HepG2 (cell line): ENCODE data around the gene TMEM121. TPM values are rescaled to one million over a fixed set of nuclear protein-coding genes. Genes with fewer than 3 reads are reported as not detected.

ENCODE experiments used
- BORCS8-MEF2B ChIP-seq: sonication (generic); formaldehyde crosslinking; IDR thresholded peaks from 2 replicates; pipeline ENCODE4 v1.8.0; 2022; ENCODE audit warnings: mild to moderate bottlenecking, missing genetic modification reagents
- CERS6 ChIP-seq: sonication (generic); formaldehyde crosslinking; IDR thresholded peaks from 2 replicates; pipeline ENCODE4 v1.5.0; 2020; ENCODE audit warnings: missing genetic modification reagents
- FOXA3 ChIP-seq: IDR thresholded peaks from 2 replicates; pipeline ENCODE4 v1.6.1; 2016; ENCODE audit warnings: missing genetic modification reagents, missing compliant biosample characterization
- HDAC2 ChIP-seq: sonication (generic); formaldehyde crosslinking; IDR thresholded peaks from 2 replicates; pipeline ENCODE4 v1.4.0; 2020; ENCODE audit warnings: missing genetic modification reagents
- HOXA3 ChIP-seq: sonication (generic); formaldehyde crosslinking; IDR thresholded peaks from 2 replicates; pipeline ENCODE4 v1.5.0; 2020; ENCODE audit warnings: missing genetic modification reagents
- KLF15 ChIP-seq: sonication (generic); formaldehyde crosslinking; IDR thresholded peaks from 2 replicates; pipeline ENCODE4 v1.8.1; 2023; ENCODE audit warnings: borderline replicate concordance, mild to moderate bottlenecking, inconsistent platforms, missing genetic modification reagents, mixed read lengths
- KLF6 ChIP-seq: IDR thresholded peaks from 2 replicates; pipeline ENCODE4 v1.8.0; 2016; ENCODE audit warnings: missing biosample characterization, missing genetic modification reagents
- PLRG1 ChIP-seq: fragments of 450-650 bp; conservative IDR thresholded peaks from 2 replicates; pipeline ENCODE4 v1.6.1; 2016
- POLR2AphosphoS2 ChIP-seq: IDR thresholded peaks from 2 replicates; pipeline ENCODE4 v1.6.1; 2011; ENCODE audit warnings: low read depth, low read length, improper control_type of control experiment
- SAP130 ChIP-seq: IDR thresholded peaks from 2 replicates; pipeline ENCODE4 v1.6.1; 2016; ENCODE audit warnings: low read depth
- SRSF4 ChIP-seq: fragments of 200-400 bp; formaldehyde crosslinking; IDR thresholded peaks from one replicate; pipeline ENCODE4 v1.6.1; 2018; ENCODE audit warnings: mild to moderate bottlenecking, low read depth, low read length, moderate library complexity; ENCODE audit not compliant: poor library complexity, severe bottlenecking
- THYN1 ChIP-seq: sonication (generic); formaldehyde crosslinking; IDR thresholded peaks from 2 replicates; pipeline ENCODE4 v1.8.1; 2023; ENCODE audit warnings: low read depth, mild to moderate bottlenecking, moderate library complexity, missing genetic modification reagents, borderline replicate concordance
- ZC3H13 ChIP-seq: sonication (generic); formaldehyde crosslinking; IDR thresholded peaks from 2 replicates; pipeline ENCODE4 v1.8.1; 2023; ENCODE audit warnings: mild to moderate bottlenecking, missing genetic modification reagents, moderate library complexity
- ZIK1 ChIP-seq: sonication (generic); formaldehyde crosslinking; IDR thresholded peaks from 2 replicates; pipeline ENCODE4 v1.5.0; 2020; ENCODE audit warnings: mild to moderate bottlenecking, low read depth, missing genetic modification reagents, borderline replicate concordance
- ZNF17 ChIP-seq: sonication (generic); formaldehyde crosslinking; IDR thresholded peaks from 2 replicates; pipeline ENCODE4 v1.5.0; 2020; ENCODE audit warnings: mild to moderate bottlenecking, missing genetic modification reagents
- ZNF441 ChIP-seq: sonication (generic); formaldehyde crosslinking; IDR thresholded peaks from 2 replicates; pipeline ENCODE4 v1.7.0; 2021; ENCODE audit warnings: missing genetic modification reagents, borderline replicate concordance
- polyA plus RNA-seq, 8 experiments: library from polyadenylated mRNA; depleted of rRNA in 3 of 8; stranded (reverse) in 7 of 8; unstranded in 1 of 8; fragments of >200 nt; fragmentation: Illumina TruSeq in 4 of 8; extraction: Trizol in 4 of 8; gene quantifications; 2 replicates each; pipeline versions ENCODE4 v1.2.1 to v1.2.3, GENCODE V29; 2011 to 2016; ENCODE audit warnings: low read depth in 4 of 8, missing spikeins in 1 of 8, mixed read lengths in 1 of 8; ENCODE audit not compliant: insufficient read depth in 1 of 8
- total RNA-seq, 5 experiments: library from RNA; depleted of rRNA; stranded (reverse); fragments of >200 nt; fragmentation: Illumina TruSeq; extraction: Trizol; gene quantifications; 2 replicates each; pipeline ENCODE4 v1.2.3, GENCODE V29; 2016; ENCODE audit warnings: low read depth in 1 of 5
- TF ChIP-seq, protein P1 (sequence below): sonication (generic); formaldehyde crosslinking; IDR thresholded peaks from 2 replicates; pipeline ENCODE4 v1.8.0; 2022; ENCODE audit warnings: low read depth, missing genetic modification reagents
- TF ChIP-seq, protein P2 (sequence below): sonication (generic); formaldehyde crosslinking; IDR thresholded peaks from 2 replicates; pipeline ENCODE4 v1.4.0; 2020; ENCODE audit warnings: missing genetic modification reagents
- TF ChIP-seq, protein P3 (sequence below): sonication (generic); formaldehyde crosslinking; IDR thresholded peaks from 2 replicates; pipeline ENCODE4 v1.4.0; 2020; ENCODE audit warnings: missing genetic modification reagents, low read depth, mild to moderate bottlenecking, borderline replicate concordance
- TF ChIP-seq, protein P4 (sequence below): sonication (generic); formaldehyde crosslinking; IDR thresholded peaks from 2 replicates; pipeline ENCODE4 v1.4.0; 2020; ENCODE audit warnings: missing genetic modification reagents, borderline replicate concordance

TMEM121 gene
- total and polyA plus RNA-seq, 2 of the 13 experiments (the other 11 are each of a cell fraction or from before 2014, with no cell fraction given) = 6.6 to 19.0 TPM

GRCh38 chr14:105496831-105497591 lies 29.4 kb upstream of the TMEM121 start (continued):
- no peak for TF ChIP-seq ZC3H13
- no peak for TF ChIP-seq ZNF441 (CRISPR knock-in tag)
- TF ChIP-seq THYN1 (CRISPR knock-in tag) = no peak
- no peak for TF ChIP-seq KLF6 (CRISPR knock-in tag)
- TF ChIP-seq BORCS8-MEF2B (CRISPR knock-in tag) = no peak
- TF ChIP-seq SRSF4 = no peak
- no peak for TF ChIP-seq PLRG1
- TF ChIP-seq ZNF17 = no peak
- no peak for TF ChIP-seq CERS6 (CRISPR knock-in tag)
- TF ChIP-seq KLF15 = no peak
- TF ChIP-seq FOXA3 (CRISPR knock-in tag) = no peak
- TF ChIP-seq, protein P1, sequence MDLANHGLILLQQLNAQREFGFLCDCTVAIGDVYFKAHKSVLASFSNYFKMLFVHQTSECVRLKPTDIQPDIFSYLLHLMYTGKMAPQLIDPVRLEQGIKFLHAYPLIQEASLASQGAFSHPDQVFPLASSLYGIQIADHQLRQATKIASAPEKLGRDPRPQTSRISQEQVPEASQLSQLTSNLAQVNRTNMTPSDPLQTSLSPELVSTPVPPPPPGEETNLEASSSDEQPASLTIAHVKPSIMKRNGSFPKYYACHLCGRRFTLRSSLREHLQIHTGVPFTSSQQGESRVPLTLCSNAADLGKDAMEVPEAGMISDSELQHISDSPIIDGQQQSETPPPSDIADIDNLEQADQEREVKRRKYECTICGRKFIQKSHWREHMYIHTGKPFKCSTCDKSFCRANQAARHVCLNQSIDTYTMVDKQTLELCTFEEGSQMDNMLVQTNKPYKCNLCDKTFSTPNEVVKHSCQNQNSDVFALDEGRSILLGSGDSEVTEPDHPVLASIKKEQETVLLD = no peak
- TF ChIP-seq POLR2AphosphoS2 = no peak
- TF ChIP-seq, protein P2, sequence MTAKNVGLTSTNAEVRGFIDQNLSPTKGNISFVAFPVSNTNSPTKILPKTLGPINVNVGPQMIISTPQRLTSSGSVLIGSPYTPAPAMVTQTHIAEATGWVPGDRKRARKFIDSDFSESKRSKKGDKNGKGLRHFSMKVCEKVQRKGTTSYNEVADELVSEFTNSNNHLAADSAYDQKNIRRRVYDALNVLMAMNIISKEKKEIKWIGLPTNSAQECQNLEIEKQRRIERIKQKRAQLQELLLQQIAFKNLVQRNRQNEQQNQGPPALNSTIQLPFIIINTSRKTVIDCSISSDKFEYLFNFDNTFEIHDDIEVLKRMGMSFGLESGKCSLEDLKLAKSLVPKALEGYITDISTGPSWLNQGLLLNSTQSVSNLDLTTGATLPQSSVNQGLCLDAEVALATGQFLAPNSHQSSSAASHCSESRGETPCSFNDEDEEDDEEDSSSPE (CRISPR knock-in tag) = no peak
- TF ChIP-seq HOXA3 (CRISPR knock-in tag) = 0 out of 2 replicates have a peak, but pooled peaks have one; percentile 9
- no peak for TF ChIP-seq ZIK1 (CRISPR knock-in tag)
- no peak for TF ChIP-seq SAP130 (CRISPR knock-in tag)
- TF ChIP-seq, protein P3, sequence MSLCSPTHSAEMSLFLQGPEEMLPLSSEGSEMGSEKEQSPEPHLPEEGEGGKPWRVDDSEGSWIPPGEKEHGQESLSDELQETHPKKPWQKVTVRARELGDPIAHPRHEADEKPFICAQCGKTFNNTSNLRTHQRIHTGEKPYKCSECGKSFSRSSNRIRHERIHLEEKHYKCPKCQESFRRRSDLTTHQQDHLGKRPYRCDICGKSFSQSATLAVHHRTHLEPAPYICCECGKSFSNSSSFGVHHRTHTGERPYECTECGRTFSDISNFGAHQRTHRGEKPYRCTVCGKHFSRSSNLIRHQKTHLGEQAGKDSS (CRISPR knock-in tag) = no peak
- TF ChIP-seq, protein P4, sequence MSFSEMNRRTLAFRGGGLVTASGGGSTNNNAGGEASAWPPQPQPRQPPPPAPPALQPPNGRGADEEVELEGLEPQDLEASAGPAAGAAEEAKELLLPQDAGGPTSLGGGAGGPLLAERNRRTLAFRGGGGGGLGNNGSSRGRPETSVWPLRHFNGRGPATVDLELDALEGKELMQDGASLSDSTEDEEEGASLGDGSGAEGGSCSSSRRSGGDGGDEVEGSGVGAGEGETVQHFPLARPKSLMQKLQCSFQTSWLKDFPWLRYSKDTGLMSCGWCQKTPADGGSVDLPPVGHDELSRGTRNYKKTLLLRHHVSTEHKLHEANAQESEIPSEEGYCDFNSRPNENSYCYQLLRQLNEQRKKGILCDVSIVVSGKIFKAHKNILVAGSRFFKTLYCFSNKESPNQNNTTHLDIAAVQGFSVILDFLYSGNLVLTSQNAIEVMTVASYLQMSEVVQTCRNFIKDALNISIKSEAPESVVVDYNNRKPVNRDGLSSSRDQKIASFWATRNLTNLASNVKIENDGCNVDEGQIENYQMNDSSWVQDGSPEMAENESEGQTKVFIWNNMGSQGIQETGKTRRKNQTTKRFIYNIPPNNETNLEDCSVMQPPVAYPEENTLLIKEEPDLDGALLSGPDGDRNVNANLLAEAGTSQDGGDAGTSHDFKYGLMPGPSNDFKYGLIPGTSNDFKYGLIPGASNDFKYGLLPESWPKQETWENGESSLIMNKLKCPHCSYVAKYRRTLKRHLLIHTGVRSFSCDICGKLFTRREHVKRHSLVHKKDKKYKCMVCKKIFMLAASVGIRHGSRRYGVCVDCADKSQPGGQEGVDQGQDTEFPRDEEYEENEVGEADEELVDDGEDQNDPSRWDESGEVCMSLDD (CRISPR knock-in tag) = no peak
- TF ChIP-seq HDAC2 (CRISPR knock-in tag) = no peak
